MCF 10A (cell line): ENCODE measurements around the gene ADD1. TPM values are rescaled to one million over a fixed set of nuclear protein-coding genes. Genes with fewer than 3 reads are reported as not detected.
"Not testable (repeated sequence)": the region's sequence is repeated elsewhere in the genome, so short reads cannot be mapped to it uniquely, and the experiment has no call there.

Experiments
- BruUV-seq: library from RNA; stranded (reverse); fragments of 400-500 nt; replicated peaks from 2 replicates; lab custom pipeline; 2021; lab: Mats Ljungman, UMichigan
- CTCF ChIA-PET: fragments of 300-600 bp; sonication (Branson Sonifier 250); formaldehyde crosslinking; extraction: SDS; loops from one replicate; lab custom pipeline; 2021; ENCODE audit warnings: antibody characterized with exemption, inconsistent platforms; lab: Yijun Ruan, JAX
- POLR2A ChIA-PET: fragments of 300-600, 350-650 bp; sonication (Branson Sonifier 250); formaldehyde crosslinking; extraction: SDS; loops from one replicate; lab custom pipeline; 2020; ENCODE audit warnings: antibody characterized with exemption, inconsistent platforms; lab: Yijun Ruan, JAX
- DNase-seq: peaks from one replicate; pipeline ENCODE4 v3.0.0-alpha.2; 2018; ENCODE audit not compliant: unreplicated experiment
- H3K27ac Mint-ChIP-seq: one replicate; pipeline ENCODE4 v1.8.0; 2022; ENCODE audit warnings: mild to moderate bottlenecking, low read depth, mixed read lengths; ENCODE audit not compliant: unreplicated experiment
- H3K27me3 Mint-ChIP-seq: one replicate; pipeline ENCODE4 v1.8.0; 2022; ENCODE audit warnings: mixed read lengths; ENCODE audit not compliant: insufficient read depth, unreplicated experiment
- H3K36me3 Mint-ChIP-seq: one replicate; pipeline ENCODE4 v1.8.0; 2022; ENCODE audit warnings: mild to moderate bottlenecking, moderate library complexity, mixed read lengths; ENCODE audit not compliant: insufficient read depth, unreplicated experiment
- H3K4me1 Mint-ChIP-seq: one replicate; pipeline ENCODE4 v1.8.0; 2022; ENCODE audit warnings: mixed read lengths; ENCODE audit not compliant: insufficient read depth, unreplicated experiment
- H3K4me3 Mint-ChIP-seq: one replicate; pipeline ENCODE4 v1.8.0; 2022; ENCODE audit warnings: mild to moderate bottlenecking, moderate library complexity, mixed read lengths; ENCODE audit not compliant: unreplicated experiment
- H3K9me3 Mint-ChIP-seq: one replicate; pipeline ENCODE4 v1.8.0; 2022; ENCODE audit warnings: mixed read lengths; ENCODE audit not compliant: unreplicated experiment
- CTCF ChIP-seq: fragments of 200-600 bp; IDR thresholded peaks from one replicate; pipeline ENCODE4 v1.8.0; 2022; ENCODE audit warnings: antibody characterized with exemption, mild to moderate bottlenecking; ENCODE audit not compliant: unreplicated experiment
- intact Hi-C: fragments of 100-400 bp; cut with micrococcal nuclease; formaldehyde crosslinking; loops from 2 replicates; pipeline ENCODE4 v1.14.1; 2022
- total RNA-seq: library from RNA; stranded (reverse); gene quantifications from 2 replicates; pipeline ENCODE4 v1.2.3, GENCODE V29; 2022

ADD1 gene
- total RNA-seq, 1 experiment from 2014 or later = 131 TPM

GRCh38 chr4:2937146-2937857, 93.7 kb downstream of the ADD1 start:
- Mint-ChIP-seq H3K27me3 (no peaks in the 10 kb centered on the region), H3K4me1 (peaks cover 33% of the 10 kb centered on the region), H3K36me3 (peaks cover 66% of the 10 kb centered on the region), H3K27ac (peak overlapping the region; percentile 84), H3K9me3 (no peaks in the 10 kb centered on the region), H3K4me3 (peak overlapping the region; percentile 76)
- DNase-seq = peak; percentile 89
- POLR2A ChIA-PET = interaction anchor here (0.6 to 5.3 kb wide), 16 partner anchors 11 to 1263 kb away, joined by 3 to 120 read pairs (median 10); partner anchors contain the start of genes FAM193A, GRK4, NOP14 and TNIP2
- BruUV-seq = no TSS peak
- intact Hi-C loops = loop anchor here (2.0 to 5.0 kb wide), 3 partner anchors 25 to 181 kb away; partner anchors contain the start of genes ADD1, GRK4, NOP14 and TNIP2
- CTCF ChIA-PET = interaction anchor here (0.6 to 4.8 kb wide), 3 partner anchors 11 to 25 kb away, joined by 3 to 30 read pairs (median 5); no protein-coding TSS in a partner anchor
- no peak for TF ChIP-seq CTCF

- no peak for DNase-seq
- ChIA-PET CTCF (interaction anchor here (0.6 to 4.8 kb wide), 3 partner anchors 10 to 504 kb away, joined by 3 to 30 read pairs (median 4); partner anchors contain the start of gene HGFAC), POLR2A (interaction anchor here (1.0 to 5.3 kb wide), 9 partner anchors 10 to 182 kb away, joined by 3 to 120 read pairs (median 17); partner anchors contain the start of genes GRK4, NOP14 and TNIP2)
- Mint-ChIP-seq H3K27ac (peak overlapping the region; percentile 84), H3K36me3 (peaks cover 69% of the 10 kb centered on the region), H3K9me3 (no peaks in the 10 kb centered on the region), H3K27me3 (no peaks in the 10 kb centered on the region), H3K4me1 (peaks cover 32% of the 10 kb centered on the region), H3K4me3 (no peak overlapping the region)
- no peak for TF ChIP-seq CTCF
- intact Hi-C loops = loop anchor here (2.0 to 5.0 kb wide), 3 partner anchors 25 to 181 kb away; partner anchors contain the start of genes ADD1, GRK4, NOP14 and TNIP2
- no TSS peak for BruUV-seq
Measured at GRCh38 chr4:2937986-2938385, 94.3 kb downstream of the ADD1 start.

DNA sequence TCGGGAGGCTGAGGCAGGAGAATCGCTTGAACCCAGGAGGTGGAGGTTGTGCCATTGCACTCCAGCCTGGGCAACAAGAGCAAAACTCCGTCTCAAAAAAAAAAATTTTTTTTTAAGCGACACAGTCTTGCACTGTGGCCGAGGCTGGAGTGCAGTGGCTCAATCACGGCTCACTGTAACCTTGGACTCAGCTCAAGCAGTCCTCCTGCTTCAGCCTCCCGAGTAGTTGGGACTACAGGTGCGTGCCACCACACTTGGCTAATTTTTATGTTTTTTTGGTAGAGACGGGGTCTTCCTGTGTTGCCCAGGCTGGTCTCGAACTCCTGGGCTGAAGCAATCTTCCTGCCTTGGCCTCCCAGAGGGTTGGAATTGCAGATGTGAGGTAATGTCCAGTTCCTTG, 94.8 kb downstream of the ADD1 start:
- H3K4me3 Mint-ChIP-seq, H3K27me3 Mint-ChIP-seq, BruUV-seq, H3K9me3 Mint-ChIP-seq, DNase-seq: not testable (repeated sequence)
- peaks cover 28% of the 10 kb centered on the region for H3K4me1 Mint-ChIP-seq
- POLR2A ChIA-PET = interaction anchor here (1.2 to 5.3 kb wide), 6 partner anchors 10 to 182 kb away, joined by 4 to 120 read pairs (median 23); partner anchors contain the start of genes GRK4, NOP14 and TNIP2
- intact Hi-C loops = loop anchor here (5.0 kb wide), 1 partner anchor 96 kb away; the partner anchor contains the start of gene ADD1
- H3K36me3 Mint-ChIP-seq = peaks cover 70% of the 10 kb centered on the region
- CTCF ChIA-PET = interaction anchor here (0.6 to 4.8 kb wide), 3 partner anchors 10 to 504 kb away, joined by 3 to 30 read pairs (median 4); partner anchors contain the start of gene HGFAC
- H3K27ac Mint-ChIP-seq = peak overlapping the region; percentile 84

DNA sequence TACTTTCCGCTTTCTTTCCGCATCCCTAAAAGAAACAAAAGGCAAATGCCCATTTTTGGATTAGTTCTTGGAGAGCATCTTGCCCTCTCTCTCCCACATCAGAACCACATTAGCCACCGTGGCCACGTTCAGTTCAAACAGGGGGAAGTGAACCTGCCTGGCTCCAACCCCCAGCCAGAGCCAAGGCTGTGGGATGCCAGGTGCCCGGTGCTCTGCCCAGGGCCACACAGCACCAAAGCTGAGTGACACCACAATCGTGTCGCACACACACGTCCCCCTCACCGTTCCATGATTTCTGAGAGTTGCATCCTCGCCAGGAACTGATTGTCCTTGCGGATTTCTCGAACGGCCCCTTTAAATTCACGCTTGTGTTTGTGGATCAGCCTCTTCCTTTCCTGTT, 95.3 kb downstream of the ADD1 start:
- intact Hi-C loops = loop anchor here (5.0 kb wide), 1 partner anchor 97 kb away; the partner anchor contains the start of gene ADD1
- Mint-ChIP-seq H3K27me3 (no peaks in the 10 kb centered on the region), H3K9me3 (no peaks in the 10 kb centered on the region), H3K4me1 (peaks cover 27% of the 10 kb centered on the region), H3K36me3 (peaks cover 75% of the 10 kb centered on the region), H3K27ac (no peak overlapping the region), H3K4me3 (no peak overlapping the region)
- DNase-seq = no peak
- ChIA-PET CTCF (interaction anchor here (0.6 to 4.8 kb wide), 3 partner anchors 9 to 176 kb away, joined by 4 to 30 read pairs (median 5); no protein-coding TSS in a partner anchor), POLR2A (interaction anchor here (0.6 to 5.3 kb wide), 3 partner anchors 9 to 75 kb away, joined by 3 to 120 read pairs (median 43); partner anchors contain the start of genes GRK4 and NOP14)
- TF ChIP-seq CTCF = no peak
- no TSS peak for BruUV-seq
